Measurements from ENCODE around the gene LAMB2.

- TF ChIP-seq NFIC (IDR thresholded peaks at IDR 0.05) (no peak), FOXM1 (IDR thresholded peaks at IDR 0.05; ENCODE audit: borderline replicate concordance, low read depth) (no peak)
Measured at GRCh38 chr3:49076646-49077045, 56.2 kb downstream of the LAMB2 start.

Measured in Ishikawa (cell line).